MM.1S (cell line): ENCODE measurements around the gene EVI2A.

Experiments used
- DNase-seq: peaks from one replicate; pipeline ENCODE4 v3.0.0-alpha.2; 2015
- H2AFZ ChIP-seq: fragments of 300-600 bp; sonication (generic); 2 replicates; pipeline ENCODE4 v1.6.0; 2016; ENCODE audit warnings: antibody characterized with exemption, low read length
- H3F3A ChIP-seq: fragments of 300-600 bp; sonication (generic); 2 replicates; pipeline ENCODE4 v1.6.1; 2016; ENCODE audit warnings: mild to moderate bottlenecking, antibody characterized with exemption, low read length, moderate library complexity, mixed read lengths; ENCODE audit not compliant: insufficient read depth
- H3K27ac ChIP-seq: fragments of 300-600 bp; sonication (generic); 2 replicates; pipeline ENCODE4 v1.5.1; 2016; ENCODE audit warnings: mild to moderate bottlenecking, low read length
- H3K27me3 ChIP-seq: fragments of 300-600 bp; sonication (generic); replicated peaks from 2 replicates; pipeline ENCODE4 v1.6.0; 2016; ENCODE audit warnings: low read length; ENCODE audit not compliant: insufficient read depth
- H3K36me3 ChIP-seq: fragments of 300-600 bp; sonication (generic); replicated peaks from 2 replicates; pipeline ENCODE4 v1.6.1; 2016; ENCODE audit warnings: mild to moderate bottlenecking, low read length, mixed read lengths; ENCODE audit not compliant: insufficient read depth
- H3K4me1 ChIP-seq: fragments of 300-600 bp; sonication (generic); 2 replicates; pipeline ENCODE4 v1.6.1; 2016; ENCODE audit warnings: low read length, mixed read lengths
- H3K4me2 ChIP-seq: fragments of 300-600 bp; sonication (generic); 2 replicates; pipeline ENCODE4 v1.6.0; 2016; ENCODE audit warnings: low read depth, low read length
- H3K4me3 ChIP-seq: fragments of 300-600 bp; sonication (generic); 2 replicates; pipeline ENCODE4 v1.5.1; 2016; ENCODE audit warnings: low read length, mixed read lengths
- H3K79me2 ChIP-seq: fragments of 300-600 bp; sonication (generic); 2 replicates; pipeline ENCODE4 v1.6.1; 2016; ENCODE audit warnings: mixed run types, low read length, mixed read lengths
- H3K9ac ChIP-seq: fragments of 300-600 bp; sonication (generic); 2 replicates; pipeline ENCODE4 v1.6.1; 2016; ENCODE audit warnings: low read length, mixed read lengths
- H3K9me2 ChIP-seq: fragments of 300-600 bp; sonication (generic); replicated peaks from 2 replicates; pipeline ENCODE4 v1.6.1; 2016; ENCODE audit warnings: mild to moderate bottlenecking, low read length, mixed read lengths; ENCODE audit not compliant: insufficient read depth
- H3K9me3 ChIP-seq: fragments of 300-600 bp; sonication (generic); replicated peaks from 2 replicates; pipeline ENCODE4 v1.6.1; 2016; ENCODE audit warnings: mild to moderate bottlenecking, low read length, mixed read lengths; ENCODE audit not compliant: insufficient read depth
- H4K20me1 ChIP-seq: fragments of 300-600 bp; sonication (generic); 2 replicates; pipeline ENCODE4 v1.6.1; 2016; ENCODE audit warnings: mild to moderate bottlenecking, low read length, moderate library complexity, mixed read lengths; ENCODE audit not compliant: insufficient read depth
- CTCF ChIP-seq: fragments of 300-600 bp; sonication (generic); IDR thresholded peaks from 2 replicates; pipeline ENCODE4 v1.5.1; 2016; ENCODE audit warnings: antibody characterized with exemption, low read length, mixed read lengths
- EZH2 ChIP-seq: fragments of 300-600 bp; sonication (generic); optimal IDR thresholded peaks from 2 replicates; pipeline ENCODE3; 2017; ENCODE audit warnings: low read depth, mild to moderate bottlenecking, antibody characterized with exemption, low read length, mixed read lengths
- EZH2phosphoT487 ChIP-seq: fragments of 300-600 bp; sonication (generic); IDR thresholded peaks from 2 replicates; pipeline ENCODE4 v1.6.1; 2018; ENCODE audit warnings: antibody characterized with exemption, low read length

EVI2A gene

GRCh38 chr17:31310260-31310659 is 11.2 kb downstream of the EVI2A start:
- no peaks in the 10 kb centered on the region for H3K9me3 ChIP-seq
- H3K27ac ChIP-seq: peak overlapping the region; percentile 90; the same call in 1 of the 2 replicates
- H3F3A ChIP-seq: peaks cover 49% of the 10 kb centered on the region
- H3K9me2 ChIP-seq: no peaks in the 10 kb centered on the region
- H2AFZ ChIP-seq: no peak overlapping the region
- peaks cover 6% of the 10 kb centered on the region for H3K36me3 ChIP-seq
- H3K79me2 ChIP-seq: peaks cover 94% of the 10 kb centered on the region
- peaks cover 21% of the 10 kb centered on the region for H3K4me1 ChIP-seq
- peak; percentile 53 for DNase-seq
- H4K20me1 ChIP-seq: no peaks in the 10 kb centered on the region
- H3K4me3 ChIP-seq: peak overlapping the region; percentile 78
- H3K4me2 ChIP-seq: peak overlapping the region; percentile 94
- TF ChIP-seq CTCF (no peak), EZH2 (no peak), EZH2phosphoT487 (no peak)
- H3K9ac ChIP-seq: peak overlapping the region; percentile 82
- H3K27me3 ChIP-seq: no peaks in the 10 kb centered on the region

GRCh38 chr17:31309556-31309955 is 11.9 kb downstream of the EVI2A start:
- Histone ChIP-seq H3K9ac (peak overlapping the region; percentile 82), H3K4me2 (peak overlapping the region; percentile 94)
- TF ChIP-seq CTCF: no peak
- TF ChIP-seq EZH2phosphoT487: no peak
- no peak for TF ChIP-seq EZH2

GRCh38 chr17:31308372-31309334 is 12.8 kb downstream of the EVI2A start:
- Histone ChIP-seq H2AFZ (no peak overlapping the region), H3K4me1 (peaks cover 18% of the 10 kb centered on the region), H3K4me2 (peak overlapping the region; percentile 94), H3K4me3 (peak overlapping the region; percentile 78), H3K36me3 (peaks cover 19% of the 10 kb centered on the region), H3K9ac (peak overlapping the region; percentile 82; the same call in 1 of the 2 replicates), H3K27me3 (no peaks in the 10 kb centered on the region), H3F3A (peaks cover 34% of the 10 kb centered on the region), H4K20me1 (no peaks in the 10 kb centered on the region), H3K79me2 (peaks cover 98% of the 10 kb centered on the region), H3K9me3 (no peaks in the 10 kb centered on the region), H3K27ac (peak overlapping the region; percentile 90; the same call in 1 of the 2 replicates), H3K9me2 (no peaks in the 10 kb centered on the region)
- TF ChIP-seq EZH2phosphoT487 (no peak), EZH2 (no peak), CTCF (no peak)
- no peak for DNase-seq

More at GRCh38 chr17:31309556-31309955, 11.9 kb downstream of the EVI2A start:
- Histone ChIP-seq H3K27ac (peak overlapping the region; percentile 90; the same call in 1 of the 2 replicates), H3F3A (peaks cover 43% of the 10 kb centered on the region), H3K9me2 (no peaks in the 10 kb centered on the region), H3K9me3 (no peaks in the 10 kb centered on the region), H3K4me3 (peak overlapping the region; percentile 78), H3K4me1 (peaks cover 18% of the 10 kb centered on the region), H3K36me3 (peaks cover 13% of the 10 kb centered on the region), H3K79me2 (peaks cover 94% of the 10 kb centered on the region), H2AFZ (no peak overlapping the region), H4K20me1 (no peaks in the 10 kb centered on the region), H3K27me3 (no peaks in the 10 kb centered on the region)
- DNase-seq: peak; percentile 23
